Measurements from ENCODE around the gene RWDD1. TPM values are rescaled to one million over a fixed set of nuclear protein-coding genes. Genes with fewer than 3 reads are reported as not detected.
A peak's percentile ranks its signal among the peaks of the same experiment; 100 is the strongest.

Gene RWDD1
- total and polyA plus RNA-seq, 5 donors from 2014 or later: 49.5 to 97.8 (median 70.7) TPM

DNA sequence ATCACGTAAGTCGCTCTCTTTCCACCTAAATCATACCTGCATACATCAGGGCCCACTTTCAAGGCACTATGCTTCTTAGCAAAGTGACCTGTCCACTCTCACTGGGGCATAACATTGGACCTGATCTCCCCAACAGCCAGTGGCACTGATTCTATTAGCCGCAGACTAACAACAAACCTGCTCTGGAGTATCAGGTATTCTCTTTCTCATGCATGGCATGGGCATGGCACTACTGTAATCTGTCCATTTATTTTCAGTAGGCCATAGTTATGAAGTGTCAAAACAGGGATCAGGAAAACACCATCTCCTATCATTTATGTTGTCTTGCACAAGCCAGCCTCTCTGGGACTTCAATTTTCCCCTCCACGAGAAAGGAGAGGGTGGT, 9.3 kb upstream of the RWDD1 start:
- DNase-seq (no peak), ATAC-seq (ENCODE audit: low read depth in 2 of 2) (no peak)
- peaks cover 10% of the 10 kb centered on the region for H3K27me3 ChIP-seq (ENCODE audit: control insufficient read depth, insufficient read depth, low read length)
- H3K36me3 Mint-ChIP-seq: no peaks in the 10 kb centered on the region
- H3K9me3 ChIP-seq (ENCODE audit: control insufficient read depth in 2 of 2, low read length in 2 of 2): no peaks in the 10 kb centered on the region
- peaks cover 32% of the 10 kb centered on the region for H3K27me3 Mint-ChIP-seq
- H3K36me3 ChIP-seq (ENCODE audit: control insufficient read depth, insufficient read depth, low read length): no peaks in the 10 kb centered on the region
- H3K27ac Mint-ChIP-seq: no peak overlapping the region
- no peaks in the 10 kb centered on the region for H3K9me3 Mint-ChIP-seq
- no peak overlapping the region for H3K4me3 ChIP-seq (ENCODE audit: low read depth, low read length)
- no peak overlapping the region for H3K4me3 Mint-ChIP-seq
- H3K4me1 ChIP-seq (ENCODE audit: control insufficient read depth, insufficient read depth, low read length, poor library complexity, severe bottlenecking): peaks cover 4% of the 10 kb centered on the region
- H3K27ac ChIP-seq (ENCODE audit: insufficient read depth, low read length, poor library complexity, severe bottlenecking): no peak overlapping the region
- H3K4me1 Mint-ChIP-seq: peaks cover 4 to 9% (median 6%) of the 10 kb centered on the region in 4 donors

DNA sequence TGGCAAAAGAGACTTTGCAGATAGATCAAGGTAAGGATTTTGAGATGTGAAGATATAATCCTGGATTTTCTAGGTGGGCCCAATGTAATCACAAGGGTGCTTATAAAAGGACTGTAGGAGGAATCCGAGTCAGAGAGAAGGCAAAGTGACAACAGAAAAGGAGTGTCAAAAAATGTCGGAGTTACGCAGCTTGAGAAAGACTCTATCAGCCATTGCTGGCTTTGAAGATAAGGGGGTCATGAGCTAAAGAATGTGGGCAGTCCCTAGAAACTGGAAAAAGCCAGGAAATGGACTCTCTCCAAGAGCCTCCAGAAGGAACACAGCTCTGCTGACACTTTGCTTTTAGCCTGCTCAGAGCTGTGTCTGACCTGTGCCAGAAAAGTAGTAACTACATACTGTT, 8.7 kb upstream of the RWDD1 start:
- H3K4me1 ChIP-seq (ENCODE audit: control insufficient read depth, insufficient read depth, low read length, poor library complexity, severe bottlenecking): peaks cover 4% of the 10 kb centered on the region
- ATAC-seq (ENCODE audit: low read depth in 2 of 2): no peak
- peaks cover 4 to 9% (median 6%) of the 10 kb centered on the region in 4 donors for H3K4me1 Mint-ChIP-seq
- H3K27me3 ChIP-seq (ENCODE audit: control insufficient read depth, insufficient read depth, low read length): peaks cover 10% of the 10 kb centered on the region
- no peaks in the 10 kb centered on the region for H3K9me3 Mint-ChIP-seq
- DNase-seq: no peak
- no peak overlapping the region for H3K4me3 ChIP-seq (ENCODE audit: low read depth, low read length)
- H3K27ac Mint-ChIP-seq: no peak overlapping the region
- no peak overlapping the region for H3K27ac ChIP-seq (ENCODE audit: insufficient read depth, low read length, poor library complexity, severe bottlenecking)
- H3K9me3 ChIP-seq (ENCODE audit: control insufficient read depth in 2 of 2, low read length in 2 of 2): no peaks in the 10 kb centered on the region
- no peaks in the 10 kb centered on the region for H3K36me3 ChIP-seq (ENCODE audit: control insufficient read depth, insufficient read depth, low read length)
- no peak overlapping the region for H3K4me3 Mint-ChIP-seq
- no peaks in the 10 kb centered on the region for H3K36me3 Mint-ChIP-seq
- H3K27me3 Mint-ChIP-seq: peaks cover 34% of the 10 kb centered on the region

DNA sequence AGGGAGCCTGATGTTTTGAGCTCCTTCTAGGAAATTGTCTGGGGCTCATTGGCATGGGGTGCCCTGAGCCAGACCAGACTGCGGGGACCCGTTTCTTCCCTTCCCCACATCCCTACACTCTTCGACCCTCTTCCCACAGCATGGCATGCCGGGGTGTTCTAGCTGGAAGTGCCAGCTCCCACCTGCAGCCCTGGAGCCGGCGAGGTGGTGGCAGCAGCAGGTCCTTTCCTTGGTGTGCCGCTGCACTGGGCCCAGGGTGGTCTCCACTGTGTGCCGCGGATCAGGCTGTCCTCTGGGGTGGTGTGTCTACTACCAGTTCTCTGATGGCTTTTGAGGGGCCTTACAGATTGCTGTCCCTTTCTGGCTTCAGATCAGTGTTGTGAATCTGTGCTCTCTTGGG, 7.5 kb upstream of the RWDD1 start:
- no peak overlapping the region for H3K27ac Mint-ChIP-seq
- no peaks in the 10 kb centered on the region for H3K9me3 ChIP-seq (ENCODE audit: control insufficient read depth in 2 of 2, low read length in 2 of 2)
- H3K36me3 Mint-ChIP-seq: no peaks in the 10 kb centered on the region
- no peaks in the 10 kb centered on the region for H3K9me3 Mint-ChIP-seq
- peaks cover 10% of the 10 kb centered on the region for H3K27me3 ChIP-seq (ENCODE audit: control insufficient read depth, insufficient read depth, low read length)
- no peak overlapping the region for H3K4me3 ChIP-seq (ENCODE audit: low read depth, low read length)
- no peak overlapping the region for H3K27ac ChIP-seq (ENCODE audit: insufficient read depth, low read length, poor library complexity, severe bottlenecking)
- no peak for DNase-seq
- H3K4me1 ChIP-seq (ENCODE audit: control insufficient read depth, insufficient read depth, low read length, poor library complexity, severe bottlenecking): peaks cover 4% of the 10 kb centered on the region
- H3K4me1 Mint-ChIP-seq: peaks cover 4 to 9% (median 7%) of the 10 kb centered on the region in 4 donors
- H3K36me3 ChIP-seq (ENCODE audit: control insufficient read depth, insufficient read depth, low read length): no peaks in the 10 kb centered on the region
- no peak overlapping the region for H3K4me3 Mint-ChIP-seq
- peaks cover 36% of the 10 kb centered on the region for H3K27me3 Mint-ChIP-seq
- no peak for ATAC-seq (ENCODE audit: low read depth in 2 of 2)

DNA sequence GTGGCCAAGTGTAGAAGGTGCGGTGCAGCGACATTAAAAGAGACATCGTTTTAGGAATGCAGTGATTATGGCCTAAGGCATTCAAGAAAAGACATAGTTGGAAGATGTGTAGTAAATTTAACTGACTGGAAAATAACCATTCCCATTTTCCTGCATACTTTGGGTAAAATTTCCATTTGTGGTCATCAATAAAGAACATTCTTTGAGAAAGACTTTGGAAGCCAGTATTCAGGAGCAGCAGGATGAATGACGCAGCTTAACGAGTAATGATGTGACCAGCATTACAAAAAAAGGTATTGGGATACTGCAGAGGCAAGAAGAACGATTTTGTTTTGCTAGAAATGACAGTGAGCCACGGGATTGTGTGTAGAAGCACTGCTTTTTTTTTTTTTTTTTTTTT, 7.0 kb upstream of the RWDD1 start:
- H3K4me3 ChIP-seq (ENCODE audit: low read depth, low read length): no peak overlapping the region
- no peaks in the 10 kb centered on the region for H3K36me3 ChIP-seq (ENCODE audit: control insufficient read depth, insufficient read depth, low read length)
- Mint-ChIP-seq H3K27ac (no peak overlapping the region), H3K4me1 (peaks cover 4 to 9% (median 8%) of the 10 kb centered on the region in 4 donors), H3K36me3 (no peaks in the 10 kb centered on the region), H3K9me3 (no peaks in the 10 kb centered on the region), H3K4me3 (no peak overlapping the region), H3K27me3 (peaks cover 36% of the 10 kb centered on the region)
- ATAC-seq (ENCODE audit: low read depth in 2 of 2) (no peak), DNase-seq (no peak)
- no peak overlapping the region for H3K27ac ChIP-seq (ENCODE audit: insufficient read depth, low read length, poor library complexity, severe bottlenecking)
- peaks cover 4% of the 10 kb centered on the region for H3K4me1 ChIP-seq (ENCODE audit: control insufficient read depth, insufficient read depth, low read length, poor library complexity, severe bottlenecking)
- no peaks in the 10 kb centered on the region for H3K9me3 ChIP-seq (ENCODE audit: control insufficient read depth in 2 of 2, low read length in 2 of 2)
- H3K27me3 ChIP-seq (ENCODE audit: control insufficient read depth, insufficient read depth, low read length): peaks cover 10% of the 10 kb centered on the region

DNA sequence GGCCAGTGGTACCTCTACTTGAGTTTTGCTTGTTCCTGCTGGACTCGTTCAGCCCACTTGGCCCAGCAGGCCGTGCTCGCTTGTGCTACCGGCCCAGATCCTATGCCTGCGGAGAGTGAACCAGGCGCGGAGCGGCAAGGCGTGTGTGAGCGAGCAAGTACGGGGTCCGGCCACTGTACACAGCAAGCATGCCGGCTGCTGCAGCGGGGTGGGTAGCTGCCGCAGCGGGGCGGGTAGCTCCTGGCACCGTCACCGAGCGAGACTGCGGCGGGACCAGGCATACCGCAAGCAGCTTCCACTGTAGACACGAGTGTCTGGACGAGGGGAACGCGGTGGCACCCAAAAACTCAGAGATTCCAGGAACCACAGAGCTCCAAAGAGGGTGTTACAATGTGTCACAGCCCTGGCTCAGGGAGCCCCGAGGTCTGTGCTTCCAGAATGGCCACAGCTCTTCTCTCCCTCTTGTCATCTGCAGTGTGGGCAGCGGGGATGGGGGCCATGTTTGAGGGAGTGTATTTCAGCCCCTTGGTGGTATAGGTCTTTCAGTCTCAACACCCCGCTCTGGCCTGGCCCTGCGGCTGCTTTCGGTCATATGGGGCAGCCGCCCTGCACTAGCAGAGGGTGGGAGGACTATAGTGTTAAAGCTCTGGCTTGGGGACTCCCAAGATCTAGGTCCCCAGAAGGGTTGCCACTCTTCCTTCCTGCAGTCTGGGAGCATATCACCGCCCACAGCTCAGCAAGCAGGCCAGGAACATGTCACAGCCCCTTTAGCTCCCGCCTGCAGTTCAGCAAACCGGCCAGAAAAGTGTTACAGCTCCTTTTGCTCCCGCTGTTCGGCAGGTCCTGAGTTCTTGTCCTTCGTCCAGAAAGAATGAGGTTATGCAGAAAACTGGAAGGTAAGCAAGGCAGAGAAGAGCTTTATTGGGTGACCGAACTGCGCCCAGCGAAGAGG, 6.1 kb upstream of the RWDD1 start:
- peaks cover 10% of the 10 kb centered on the region for H3K27me3 ChIP-seq (ENCODE audit: control insufficient read depth, insufficient read depth, low read length)
- peak; percentile 21 to 23 for ATAC-seq (ENCODE audit: low read depth in 2 of 2)
- H3K27ac Mint-ChIP-seq: no peak overlapping the region
- H3K4me1 Mint-ChIP-seq: peaks cover 7 to 14% (median 12%) of the 10 kb centered on the region in 4 donors
- H3K9me3 ChIP-seq (ENCODE audit: control insufficient read depth in 2 of 2, low read length in 2 of 2): no peaks in the 10 kb centered on the region
- peaks cover 10% of the 10 kb centered on the region for H3K4me1 ChIP-seq (ENCODE audit: control insufficient read depth, insufficient read depth, low read length, poor library complexity, severe bottlenecking)
- peak overlapping the region in 1 of 4 donors; percentile 57 for H3K4me3 Mint-ChIP-seq
- no peaks in the 10 kb centered on the region for H3K36me3 Mint-ChIP-seq
- DNase-seq: peak in 2 of 3 donors; percentile 7 to 9
- no peak overlapping the region for H3K4me3 ChIP-seq (ENCODE audit: low read depth, low read length)
- H3K27me3 Mint-ChIP-seq: peaks cover 36% of the 10 kb centered on the region
- H3K27ac ChIP-seq (ENCODE audit: insufficient read depth, low read length, poor library complexity, severe bottlenecking): no peak overlapping the region
- no peaks in the 10 kb centered on the region for H3K9me3 Mint-ChIP-seq
- no peaks in the 10 kb centered on the region for H3K36me3 ChIP-seq (ENCODE audit: control insufficient read depth, insufficient read depth, low read length)

DNA sequence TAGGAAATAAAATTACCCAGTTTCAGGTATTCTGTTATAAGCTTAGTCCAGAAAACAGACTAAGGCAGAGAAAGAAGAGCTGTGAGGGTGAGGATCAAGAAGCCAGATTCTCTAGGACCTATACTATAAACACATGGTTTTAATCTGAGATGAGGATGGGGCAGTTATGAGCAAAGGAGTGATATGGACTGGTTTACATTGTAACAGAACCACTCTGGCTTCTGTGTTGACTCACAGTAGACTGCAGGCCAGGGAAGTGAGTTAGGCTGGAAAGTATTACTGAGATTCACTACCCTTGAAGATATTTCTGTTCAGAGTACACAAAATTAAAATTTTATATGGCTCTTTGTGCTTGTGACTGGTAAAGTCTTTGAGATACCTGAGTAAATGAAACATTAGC, 3.2 kb upstream of the RWDD1 start:
- peaks cover 30% of the 10 kb centered on the region for H3K27me3 Mint-ChIP-seq
- Histone ChIP-seq H3K27me3 (ENCODE audit: control insufficient read depth, insufficient read depth, low read length) (peaks cover 8% of the 10 kb centered on the region), H3K9me3 (ENCODE audit: control insufficient read depth in 2 of 2, low read length in 2 of 2) (no peaks in the 10 kb centered on the region), H3K27ac (ENCODE audit: insufficient read depth, low read length, poor library complexity, severe bottlenecking) (no peak overlapping the region), H3K36me3 (ENCODE audit: control insufficient read depth, insufficient read depth, low read length) (no peaks in the 10 kb centered on the region), H3K4me3 (ENCODE audit: low read depth, low read length) (no peak overlapping the region), H3K4me1 (ENCODE audit: control insufficient read depth, insufficient read depth, low read length, poor library complexity, severe bottlenecking) (peaks cover 25% of the 10 kb centered on the region)
- peak overlapping the region in 2 of 3 donors; percentile 32 to 54 for H3K27ac Mint-ChIP-seq
- no peak overlapping the region for H3K4me3 Mint-ChIP-seq
- ATAC-seq (ENCODE audit: low read depth in 2 of 2) (no peak), DNase-seq (no peak)
- peaks cover 15 to 34% (median 26%) of the 10 kb centered on the region in 4 donors for H3K4me1 Mint-ChIP-seq
- no peaks in the 10 kb centered on the region for H3K36me3 Mint-ChIP-seq
- H3K9me3 Mint-ChIP-seq: no peaks in the 10 kb centered on the region

GRCh38 chr6:116568821-116569755, 2.2 kb upstream of the RWDD1 start:
- Mint-ChIP-seq H3K27ac (peak overlapping the region in 1 of 3 donors; percentile 98), H3K4me3 (peak overlapping the region in 3 of 4 donors; percentile 15 to 98 (median 94)), H3K27me3 (peaks cover 25% of the 10 kb centered on the region), H3K36me3 (peaks cover 2% of the 10 kb centered on the region), H3K9me3 (no peaks in the 10 kb centered on the region), H3K4me1 (peaks cover 22 to 44% (median 33%) of the 10 kb centered on the region in 4 donors)
- Histone ChIP-seq H3K27me3 (ENCODE audit: control insufficient read depth, insufficient read depth, low read length) (peaks cover 8% of the 10 kb centered on the region), H3K4me1 (ENCODE audit: control insufficient read depth, insufficient read depth, low read length, poor library complexity, severe bottlenecking) (peaks cover 28% of the 10 kb centered on the region), H3K27ac (ENCODE audit: insufficient read depth, low read length, poor library complexity, severe bottlenecking) (no peak overlapping the region), H3K36me3 (ENCODE audit: control insufficient read depth, insufficient read depth, low read length) (no peaks in the 10 kb centered on the region), H3K4me3 (ENCODE audit: low read depth, low read length) (peak overlapping the region; percentile 91), H3K9me3 (ENCODE audit: control insufficient read depth in 2 of 2, low read length in 2 of 2) (no peaks in the 10 kb centered on the region)
- DNase-seq (no peak), ATAC-seq (ENCODE audit: low read depth in 2 of 2) (no peak)

All from CD4-positive, CD25-positive, alpha-beta regulatory T cell (primary cell).